Uterus (tissue), 4 donors: ENCODE data around the gene AMY2A. TPM values are rescaled to one million over a fixed set of nuclear protein-coding genes. Genes with fewer than 3 reads are reported as not detected.
"Not testable (repeated sequence)": the region's sequence is repeated elsewhere in the genome, so short reads cannot be mapped to it uniquely, and the experiment has no call there.

Experiments used
- DNase-seq, 2 donors: peaks; one replicate each; pipeline ENCODE4 v3.0.0-alpha.2; 2019 to 2020
- H3K27ac ChIP-seq, 2 donors: fragments of 200-600 bp; sonication (generic); 1 replicate in 1 of 2; 2 replicates in 1 of 2; pipeline ENCODE4 v1.5.1; 2016 to 2018
- H3K27me3 ChIP-seq, 2 donors: fragments of 200-600 bp; sonication (generic); one replicate each; pipeline ENCODE4 v1.5.1; 2018 to 2019; ENCODE audit warnings: control low read depth in 1 of 2
- H3K36me3 ChIP-seq, 2 donors: fragments of 200-600 bp; sonication (generic); one replicate each; pipeline ENCODE4 v1.5.1; 2019; ENCODE audit warnings: control low read depth in 1 of 2
- H3K4me1 ChIP-seq, 2 donors: fragments of 200-600 bp; sonication (generic); one replicate each; pipeline ENCODE4 v1.5.1; 2018 to 2019; ENCODE audit warnings: control low read depth in 1 of 2
- H3K4me3 ChIP-seq, 2 donors: fragments of 200-600 bp; sonication (generic); 1 replicate in 1 of 2; 2 replicates in 1 of 2; pipeline ENCODE4 v1.5.1; 2018 to 2019; ENCODE audit warnings: mild to moderate bottlenecking in 1 of 2
- H3K9me3 ChIP-seq, 2 donors: fragments of 200-600 bp; sonication (generic); one replicate each; pipeline ENCODE4 v1.5.1; 2019; ENCODE audit warnings: control low read depth in 1 of 2
- POLR2A ChIP-seq, 2 donors: fragments of 450-650 bp; IDR thresholded peaks; one replicate each; pipeline ENCODE4 v1.6.1; 2016; ENCODE audit warnings: antibody characterized with exemption in 2 of 2, mild to moderate bottlenecking in 1 of 2, moderate library complexity in 1 of 2
- intact Hi-C: fragments of 100-400 bp; cut with DNase I; formaldehyde crosslinking; loops from one replicate; pipeline ENCODE4 v1.15.1; 2023; ENCODE audit warnings: low total_unique reads
- total RNA-seq, 4 donors: library from RNA; depleted of rRNA in 3 of 4; stranded (reverse); fragments of >200 nt in 3 of 4; gene quantifications; one replicate each; pipeline versions ENCODE4 v1.1.0 to v1.2.4, GENCODE V29; 2014 to 2023
- TF ChIP-seq, protein P1 (sequence below), 4 experiments: fragments of 200-600 bp in 2 of 4; fragments of 450-650 bp in 2 of 4; sonication (generic) in 2 of 4; IDR thresholded peaks; one replicate each; pipeline ENCODE4 v1.5.1; 2016 to 2019; ENCODE audit warnings: antibody characterized with exemption in 4 of 4, mild to moderate bottlenecking in 2 of 4, moderate library complexity in 1 of 4
- donor health status: DM: yes; HTN: yes; CAD: no.

Gene AMY2A
- total RNA-seq, 4 donors from 2014 or later = 0.27 TPM; not detected in 3

DNA sequence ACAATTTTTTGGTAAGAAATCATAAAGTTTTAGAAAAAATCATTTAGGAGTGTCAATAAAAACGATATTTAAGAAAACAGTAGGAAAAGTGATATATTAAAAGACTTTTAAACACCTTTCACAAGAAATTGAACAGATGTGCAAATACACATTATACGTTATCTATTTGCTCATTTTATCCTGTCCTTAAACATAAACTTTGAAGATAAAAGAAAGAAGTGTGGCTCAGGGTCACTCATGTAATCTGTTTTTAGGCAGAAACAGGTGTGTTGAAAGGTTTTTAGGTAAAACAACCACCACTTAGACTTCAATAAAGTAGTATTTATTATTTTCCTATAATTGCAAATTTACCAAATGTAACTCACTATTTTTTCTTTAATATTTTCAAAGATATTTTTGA lies 32.7 kb upstream of the AMY2A start:
- Histone ChIP-seq H3K27ac (no peak overlapping the region), H3K4me3 (no peak overlapping the region), H3K27me3 (no peaks in the 10 kb centered on the region), H3K4me1 (no peaks in the 10 kb centered on the region), H3K9me3 (no peaks in the 10 kb centered on the region), H3K36me3 (no peaks in the 10 kb centered on the region)
- intact Hi-C loops = no loop called here
- TF ChIP-seq POLR2A (IDR thresholded peaks at IDR 0.05) = no peak
- TF ChIP-seq, protein P1, sequence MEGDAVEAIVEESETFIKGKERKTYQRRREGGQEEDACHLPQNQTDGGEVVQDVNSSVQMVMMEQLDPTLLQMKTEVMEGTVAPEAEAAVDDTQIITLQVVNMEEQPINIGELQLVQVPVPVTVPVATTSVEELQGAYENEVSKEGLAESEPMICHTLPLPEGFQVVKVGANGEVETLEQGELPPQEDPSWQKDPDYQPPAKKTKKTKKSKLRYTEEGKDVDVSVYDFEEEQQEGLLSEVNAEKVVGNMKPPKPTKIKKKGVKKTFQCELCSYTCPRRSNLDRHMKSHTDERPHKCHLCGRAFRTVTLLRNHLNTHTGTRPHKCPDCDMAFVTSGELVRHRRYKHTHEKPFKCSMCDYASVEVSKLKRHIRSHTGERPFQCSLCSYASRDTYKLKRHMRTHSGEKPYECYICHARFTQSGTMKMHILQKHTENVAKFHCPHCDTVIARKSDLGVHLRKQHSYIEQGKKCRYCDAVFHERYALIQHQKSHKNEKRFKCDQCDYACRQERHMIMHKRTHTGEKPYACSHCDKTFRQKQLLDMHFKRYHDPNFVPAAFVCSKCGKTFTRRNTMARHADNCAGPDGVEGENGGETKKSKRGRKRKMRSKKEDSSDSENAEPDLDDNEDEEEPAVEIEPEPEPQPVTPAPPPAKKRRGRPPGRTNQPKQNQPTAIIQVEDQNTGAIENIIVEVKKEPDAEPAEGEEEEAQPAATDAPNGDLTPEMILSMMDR (IDR thresholded peaks at IDR 0.05) = no peak
- no peak for DNase-seq

DNA sequence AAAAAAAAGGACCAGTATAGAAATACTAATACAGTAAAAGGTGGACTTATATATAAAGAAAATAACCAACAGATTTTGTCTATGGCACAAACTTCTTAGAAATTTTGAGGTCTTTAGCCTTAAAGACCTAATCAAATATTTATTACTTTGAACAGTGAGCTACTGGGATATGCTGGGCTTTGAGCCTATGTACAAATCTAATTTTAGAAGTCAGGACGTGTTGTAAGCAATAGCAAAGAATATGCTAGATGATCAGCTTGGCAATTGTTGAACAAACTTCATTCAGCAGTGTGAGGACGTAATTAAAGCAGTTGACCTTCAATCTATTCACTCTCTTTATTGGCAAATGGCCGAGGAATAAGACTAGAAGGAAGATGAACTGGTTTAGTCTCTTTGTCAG lies 14.5 kb upstream of the AMY2A start:
- H3K27me3 ChIP-seq, DNase-seq, H3K36me3 ChIP-seq, H3K27ac ChIP-seq, H3K9me3 ChIP-seq, intact Hi-C loops, H3K4me3 ChIP-seq, H3K4me1 ChIP-seq: not testable (repeated sequence)

DNA sequence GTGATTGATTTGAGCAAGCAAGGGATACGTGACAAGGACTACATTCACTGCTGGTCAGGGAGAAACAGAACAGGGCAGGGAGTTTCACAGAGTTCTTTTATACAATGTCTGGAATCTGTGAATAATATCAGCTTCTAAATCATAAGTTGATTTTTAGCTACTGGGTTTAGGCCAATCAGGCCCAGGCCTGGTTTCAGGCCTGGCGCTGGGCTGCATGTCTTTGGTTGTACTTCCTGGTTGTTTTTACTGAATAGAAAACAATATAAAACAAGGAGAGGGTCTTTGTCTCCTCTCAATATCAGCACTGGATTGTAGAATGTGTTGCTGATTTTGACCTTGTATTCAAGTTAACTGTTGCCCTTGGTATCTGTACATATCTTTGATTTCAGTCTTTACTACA lies 865 bp upstream of the AMY2A start:
- Histone ChIP-seq H3K4me1 (no peaks in the 10 kb centered on the region), H3K36me3 (no peaks in the 10 kb centered on the region), H3K27me3 (no peaks in the 10 kb centered on the region), H3K9me3 (no peaks in the 10 kb centered on the region), H3K27ac (no peak overlapping the region), H3K4me3 (no peak overlapping the region)
- TF ChIP-seq, protein P1 (IDR thresholded peaks at IDR 0.05) = no peak
- no peak for TF ChIP-seq POLR2A (IDR thresholded peaks at IDR 0.05)
- DNase-seq = no peak
- intact Hi-C loops = no loop called here

DNA sequence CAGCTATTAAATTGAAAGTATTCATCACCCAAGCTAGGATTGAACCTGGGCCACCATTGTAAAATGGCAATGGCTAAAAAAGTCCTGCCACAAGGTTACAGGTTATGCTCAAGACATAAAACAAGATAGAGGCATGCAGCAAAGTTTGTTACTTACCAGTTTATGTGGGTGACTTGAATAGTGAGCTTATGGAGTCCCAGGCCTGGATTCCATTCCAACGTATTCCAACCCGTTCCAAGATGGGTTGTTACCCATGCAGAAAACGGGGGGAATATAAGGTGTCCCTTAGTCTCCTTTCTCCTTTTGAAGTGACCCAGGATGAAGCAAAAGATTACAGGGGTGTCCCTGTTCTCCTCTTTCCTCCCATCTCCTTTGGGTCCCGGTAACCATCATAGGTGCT lies 10.2 kb downstream of the AMY2A start:
- intact Hi-C loops, DNase-seq, H3K27me3 ChIP-seq, H3K4me1 ChIP-seq, H3K36me3 ChIP-seq, H3K9me3 ChIP-seq, H3K27ac ChIP-seq, H3K4me3 ChIP-seq: not testable (repeated sequence)

DNA sequence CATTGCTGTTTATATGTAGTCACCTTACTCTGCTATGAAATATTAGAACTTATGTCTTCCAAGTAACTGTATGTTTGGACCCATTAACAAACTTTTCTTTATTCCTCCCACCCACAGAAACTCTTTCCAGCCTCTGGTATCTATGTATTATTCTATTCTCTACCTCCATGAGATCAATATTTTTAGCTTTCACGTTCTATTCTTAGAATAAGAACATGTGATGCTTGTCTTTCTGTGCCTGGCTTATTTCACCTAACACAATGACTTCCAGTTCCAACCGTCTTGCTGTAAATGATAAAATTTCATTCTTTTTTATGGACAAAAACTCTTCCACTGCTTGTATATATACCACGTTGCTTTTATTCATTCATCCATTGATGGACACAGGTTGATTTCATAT lies 24.0 kb downstream of the AMY2A start:
- intact Hi-C loops, H3K4me3 ChIP-seq, H3K27ac ChIP-seq, H3K27me3 ChIP-seq, H3K4me1 ChIP-seq, H3K36me3 ChIP-seq, DNase-seq, H3K9me3 ChIP-seq: not testable (repeated sequence)

DNA sequence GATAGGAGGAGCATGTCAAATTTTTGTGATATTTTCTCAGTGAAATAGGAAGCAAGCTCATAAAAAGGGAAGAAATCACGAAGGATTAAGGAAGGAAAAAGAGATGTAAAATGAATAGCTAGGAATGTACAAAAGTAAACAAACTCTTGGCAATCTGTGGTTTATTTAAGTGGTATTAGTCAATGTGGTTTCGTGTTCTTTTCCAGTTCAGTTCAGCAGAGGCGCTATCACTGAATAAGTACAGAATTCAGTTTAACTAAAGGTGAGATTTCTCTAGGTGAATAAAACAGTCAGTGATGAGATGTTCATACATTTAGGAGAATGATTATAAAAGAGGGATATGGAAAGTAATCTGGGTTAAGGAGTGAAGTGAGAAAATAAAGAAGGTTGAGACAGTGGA lies 26.7 kb downstream of the AMY2A start:
- H3K27ac ChIP-seq, intact Hi-C loops, H3K4me3 ChIP-seq, DNase-seq, H3K36me3 ChIP-seq, H3K4me1 ChIP-seq, H3K27me3 ChIP-seq, H3K9me3 ChIP-seq: not testable (repeated sequence)

DNA sequence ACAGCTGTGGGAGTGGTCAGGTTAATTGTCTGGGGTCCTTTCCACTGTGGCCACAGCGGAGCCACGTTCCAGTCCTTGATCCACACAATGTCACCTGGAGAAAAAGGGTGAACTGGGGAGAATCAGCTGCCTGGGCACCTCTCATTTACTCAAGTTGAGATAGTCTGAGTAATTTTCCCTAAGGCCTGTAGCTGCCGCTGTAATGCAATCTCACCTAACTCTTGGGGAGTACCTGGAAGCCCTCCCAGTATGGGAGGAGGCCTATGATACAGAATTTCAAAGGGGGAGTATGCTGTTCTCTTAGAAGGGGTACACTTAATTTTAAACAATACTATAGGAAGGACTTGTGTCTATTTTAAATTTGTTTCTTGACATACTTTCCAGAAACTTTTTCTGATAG lies 33.1 kb downstream of the AMY2A start:
- H3K27ac ChIP-seq, H3K4me1 ChIP-seq, H3K27me3 ChIP-seq, H3K9me3 ChIP-seq, H3K4me3 ChIP-seq, intact Hi-C loops, DNase-seq, H3K36me3 ChIP-seq: not testable (repeated sequence)

DNA sequence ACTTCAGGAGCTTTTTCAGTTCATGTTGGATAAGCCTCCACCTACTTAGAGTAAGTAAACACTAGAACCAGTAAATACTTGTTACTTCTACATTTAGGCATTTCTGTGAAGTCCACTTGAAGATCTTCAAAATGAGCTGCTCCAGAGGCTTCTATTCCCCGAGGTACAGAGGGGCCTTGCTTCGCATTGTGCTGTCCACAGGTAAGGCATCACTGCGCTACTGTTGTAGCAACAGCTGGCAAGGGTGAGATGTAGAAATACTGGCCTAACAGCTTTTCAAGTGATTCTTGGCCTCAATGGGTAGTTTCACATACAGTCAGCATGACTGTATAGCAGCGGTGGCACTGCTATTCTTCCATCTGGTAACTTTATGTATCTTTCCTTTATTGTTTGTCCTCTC lies 33.7 kb downstream of the AMY2A start:
- H3K27me3 ChIP-seq, H3K4me1 ChIP-seq, intact Hi-C loops, H3K36me3 ChIP-seq, H3K27ac ChIP-seq, H3K4me3 ChIP-seq, DNase-seq, H3K9me3 ChIP-seq: not testable (repeated sequence)

DNA sequence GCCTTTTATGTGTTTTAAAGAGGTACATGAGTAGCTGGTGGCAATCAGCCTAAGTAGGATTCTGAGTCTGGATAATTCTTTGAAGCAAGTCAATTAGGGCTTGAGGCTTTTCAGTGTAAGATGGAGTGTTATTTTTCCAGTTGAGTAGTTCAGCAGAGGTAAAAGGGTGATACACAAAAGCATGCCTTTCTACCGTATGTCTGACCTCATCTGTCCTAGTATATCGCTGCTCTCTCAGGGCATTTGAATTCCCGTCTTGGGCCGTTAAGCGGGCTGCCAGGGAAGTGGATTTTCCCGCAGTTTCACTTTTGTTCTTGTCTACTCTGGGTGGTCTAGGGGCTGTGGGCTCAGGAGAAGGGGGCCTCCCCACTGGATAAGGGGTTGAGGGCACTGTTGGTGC lies 36.9 kb downstream of the AMY2A start:
- H3K27me3 ChIP-seq, DNase-seq, H3K9me3 ChIP-seq, H3K27ac ChIP-seq, H3K4me3 ChIP-seq, intact Hi-C loops, H3K36me3 ChIP-seq, H3K4me1 ChIP-seq: not testable (repeated sequence)

DNA sequence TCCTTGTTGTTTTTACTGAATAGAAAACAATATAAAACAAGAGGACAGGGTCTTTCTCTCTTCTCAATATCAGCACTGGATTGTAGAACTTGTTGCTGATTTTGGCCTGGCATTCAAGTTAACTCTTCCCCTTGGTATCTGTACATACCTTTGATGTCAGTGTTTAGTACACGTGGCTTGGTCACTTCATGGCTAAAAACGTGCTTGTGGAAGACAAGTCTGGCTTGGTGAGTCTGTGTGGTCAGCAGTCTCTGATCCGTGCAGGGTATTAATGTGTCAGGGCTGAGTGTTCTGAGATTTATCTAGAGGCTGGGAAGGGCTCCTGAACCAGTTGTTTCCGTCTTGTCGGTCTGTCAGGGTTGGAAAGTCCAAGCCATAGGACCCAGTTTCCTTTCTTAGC lies 38.2 kb downstream of the AMY2A start, which contains the start of gene AMY1A:
Gene AMY1A (plus strand): TSS at position 301 of the 400 bp plus-strand sequence. CDS start 571 bp downstream, outside the sequence.
- H3K4me3 ChIP-seq, intact Hi-C loops, DNase-seq, H3K36me3 ChIP-seq, H3K9me3 ChIP-seq, H3K27ac ChIP-seq, H3K27me3 ChIP-seq, H3K4me1 ChIP-seq: not testable (repeated sequence)
